Esophagus muscularis mucosa (tissue), 4 donors: ENCODE data around the gene DSC1. TPM values are rescaled to one million over a fixed set of nuclear protein-coding genes. Genes with fewer than 3 reads are reported as not detected.

Experiments
- DNase-seq: peaks from one replicate; pipeline ENCODE4 v3.0.0-alpha.2; 2017; ENCODE audit errors: extremely low spot score
- H3K27ac ChIP-seq, 4 donors: fragments of 200-600 bp; sonication (generic); replicated peaks in 1 of 4; 1 replicate in 3 of 4; 2 replicates in 1 of 4; pipeline ENCODE4 v1.5.1; 2016 to 2019; ENCODE audit warnings: mild to moderate bottlenecking in 1 of 4
- H3K27me3 ChIP-seq, 4 donors: fragments of 200-600 bp; sonication (generic); one replicate each; pipeline versions ENCODE4 v1.5.1 to v1.6.0; 2016 to 2019
- H3K36me3 ChIP-seq, 4 donors: fragments of 200-600 bp; sonication (generic); one replicate each; pipeline ENCODE4 v1.5.1; 2016 to 2019
- H3K4me1 ChIP-seq, 4 donors: fragments of 200-600 bp; sonication (generic); one replicate each; pipeline ENCODE4 v1.5.1; 2016 to 2019
- H3K4me3 ChIP-seq, 4 donors: fragments of 200-600 bp; sonication (generic); 1 replicate in 2 of 4; 2 replicates in 2 of 4; pipeline ENCODE4 v1.5.1; 2016 to 2019; ENCODE audit warnings: mild to moderate bottlenecking in 4 of 4, moderate library complexity in 1 of 4
- H3K9me3 ChIP-seq, 4 donors: fragments of 200-600 bp; sonication (generic); 1 replicate in 3 of 4; 2 replicates in 1 of 4; pipeline ENCODE4 v1.5.1; 2016 to 2019
- EP300 ChIP-seq: sonication (generic); formaldehyde crosslinking; IDR thresholded peaks from one replicate; pipeline ENCODE4 v1.6.1; 2017; ENCODE audit warnings: antibody characterized with exemption
- POLR2A ChIP-seq: fragments of 450-650 bp; IDR thresholded peaks from one replicate; pipeline ENCODE4 v1.6.1; 2017; ENCODE audit warnings: antibody characterized with exemption, moderate library complexity, mild to moderate bottlenecking, low read depth
- POLR2AphosphoS5 ChIP-seq, 2 donors: sonication (generic); formaldehyde crosslinking; IDR thresholded peaks; one replicate each; pipeline ENCODE4 v1.6.1; 2017; ENCODE audit warnings: antibody characterized with exemption in 2 of 2
- WGBS: methylation state at CpG from one replicate; pipeline ENCODE4 v1.1.5; 2018; 5-methylcytosine and 5-hydroxymethylcytosine counted together
- intact Hi-C: fragments of 100-400 bp; cut with DNase I; formaldehyde crosslinking; loops from one replicate; pipeline ENCODE4 v1.15.1; 2023
- total RNA-seq, 4 donors: library from RNA; depleted of rRNA; stranded (reverse); fragments of >200 nt; gene quantifications; one replicate each; pipeline versions ENCODE4 v1.1.0 to v1.2.1, GENCODE V29; 2016
- TF ChIP-seq, protein P1 (sequence below), 3 experiments: fragments of 200-600 bp in 2 of 3; fragments of 450-650 bp in 1 of 3; sonication (generic) in 2 of 3; IDR thresholded peaks; one replicate each; pipeline ENCODE4 v1.5.1; 2017 to 2019; ENCODE audit warnings: antibody characterized with exemption in 3 of 3, mild to moderate bottlenecking in 2 of 3, moderate library complexity in 1 of 3

DSC1 gene
- total RNA-seq, 4 donors from 2014 or later: not detected

DNA sequence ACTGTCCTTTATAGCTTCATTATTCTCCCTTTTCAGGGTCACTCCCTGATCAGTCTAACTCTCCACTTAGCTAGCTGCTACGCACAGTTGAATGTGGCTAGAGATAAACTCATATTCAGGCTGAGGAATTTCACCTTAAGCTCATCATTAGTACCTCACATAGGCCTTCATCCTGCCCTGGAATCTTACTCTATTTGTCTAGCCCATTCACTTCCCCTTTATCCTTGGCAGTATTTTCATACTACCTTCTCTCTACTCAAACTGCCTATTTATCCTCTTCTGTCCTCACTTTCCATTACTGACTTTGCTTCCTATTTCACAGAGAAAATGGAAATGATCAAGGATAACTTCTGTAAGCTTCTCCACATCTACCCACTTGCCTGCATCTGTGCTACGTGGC lies 49.9 kb downstream of the DSC1 start:
- Histone ChIP-seq H3K4me1 (no peaks in the 10 kb centered on the region), H3K36me3 (no peaks in the 10 kb centered on the region), H3K4me3 (no peak overlapping the region), H3K27ac (no peak overlapping the region), H3K27me3 (no peaks in the 10 kb centered on the region), H3K9me3 (no peaks in the 10 kb centered on the region)
- WGBS: 74% methylated on average over 2 of the region's 2 CpGs
- intact Hi-C loops: no loop called here
- DNase-seq: no peak
- no peak for TF ChIP-seq POLR2A
- TF ChIP-seq EP300: no peak
- TF ChIP-seq, protein P1, sequence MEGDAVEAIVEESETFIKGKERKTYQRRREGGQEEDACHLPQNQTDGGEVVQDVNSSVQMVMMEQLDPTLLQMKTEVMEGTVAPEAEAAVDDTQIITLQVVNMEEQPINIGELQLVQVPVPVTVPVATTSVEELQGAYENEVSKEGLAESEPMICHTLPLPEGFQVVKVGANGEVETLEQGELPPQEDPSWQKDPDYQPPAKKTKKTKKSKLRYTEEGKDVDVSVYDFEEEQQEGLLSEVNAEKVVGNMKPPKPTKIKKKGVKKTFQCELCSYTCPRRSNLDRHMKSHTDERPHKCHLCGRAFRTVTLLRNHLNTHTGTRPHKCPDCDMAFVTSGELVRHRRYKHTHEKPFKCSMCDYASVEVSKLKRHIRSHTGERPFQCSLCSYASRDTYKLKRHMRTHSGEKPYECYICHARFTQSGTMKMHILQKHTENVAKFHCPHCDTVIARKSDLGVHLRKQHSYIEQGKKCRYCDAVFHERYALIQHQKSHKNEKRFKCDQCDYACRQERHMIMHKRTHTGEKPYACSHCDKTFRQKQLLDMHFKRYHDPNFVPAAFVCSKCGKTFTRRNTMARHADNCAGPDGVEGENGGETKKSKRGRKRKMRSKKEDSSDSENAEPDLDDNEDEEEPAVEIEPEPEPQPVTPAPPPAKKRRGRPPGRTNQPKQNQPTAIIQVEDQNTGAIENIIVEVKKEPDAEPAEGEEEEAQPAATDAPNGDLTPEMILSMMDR (IDR thresholded peaks at IDR 0.05): no peak
- TF ChIP-seq POLR2AphosphoS5 (IDR thresholded peaks at IDR 0.05): no peak

DNA sequence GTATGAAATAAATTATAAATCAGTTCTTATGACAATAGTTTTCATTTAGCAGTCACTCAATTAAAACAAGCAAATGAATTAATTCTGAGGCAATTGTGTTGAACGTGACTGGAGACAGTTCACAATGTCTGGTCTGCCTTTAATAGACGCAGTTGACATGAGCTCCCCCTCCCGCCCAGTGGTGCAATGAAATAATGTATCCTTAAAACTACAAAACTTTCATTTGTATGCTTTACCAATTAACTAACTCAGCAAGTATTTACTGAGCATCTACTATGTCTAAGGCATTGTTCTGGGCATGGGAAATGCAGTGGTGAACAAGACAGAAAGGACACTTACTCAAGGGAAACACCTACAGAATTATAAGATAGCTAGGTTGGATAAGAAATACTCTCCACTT lies 56.9 kb downstream of the DSC1 start:
- H3K36me3 ChIP-seq: no peaks in the 10 kb centered on the region
- H3K4me1 ChIP-seq: peaks cover 0 to 16% (median 11%) of the 10 kb centered on the region in 4 donors
- H3K9me3 ChIP-seq: no peaks in the 10 kb centered on the region
- no peak for DNase-seq
- H3K27ac ChIP-seq: no peak overlapping the region
- intact Hi-C loops: no loop called here
- TF ChIP-seq POLR2AphosphoS5 (IDR thresholded peaks at IDR 0.05): no peak
- TF ChIP-seq EP300: no peak
- TF ChIP-seq POLR2A: no peak
- TF ChIP-seq, protein P1 (IDR thresholded peaks at IDR 0.05): no peak
- H3K4me3 ChIP-seq: no peak overlapping the region
- peaks cover 0 to 19% (median 0%) of the 10 kb centered on the region in 4 donors for H3K27me3 ChIP-seq
- 86% methylated on average over 3 of the region's 3 CpGs for WGBS

DNA sequence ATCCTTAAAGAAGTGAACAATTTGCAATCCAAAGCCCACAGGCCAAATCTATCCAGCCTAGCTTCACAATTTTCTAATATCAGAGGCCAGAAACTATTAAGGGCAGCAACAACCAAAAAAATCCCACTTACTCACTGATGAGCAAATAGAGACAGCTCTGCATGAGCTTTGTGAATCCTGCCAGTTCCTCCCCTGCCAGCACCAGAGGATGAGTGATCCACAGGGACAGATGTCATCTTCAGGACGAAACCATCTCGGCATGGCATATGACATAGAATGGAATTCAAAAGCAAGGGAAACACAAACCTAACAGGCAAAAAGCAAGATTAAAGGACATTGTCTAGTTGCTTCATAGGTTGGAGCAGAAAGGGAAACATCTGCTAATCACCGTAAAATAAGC lies 58.2 kb downstream of the DSC1 start:
- TF ChIP-seq POLR2A: no peak
- no peak for TF ChIP-seq EP300
- TF ChIP-seq, protein P1 (IDR thresholded peaks at IDR 0.05): no peak
- no peak for TF ChIP-seq POLR2AphosphoS5 (IDR thresholded peaks at IDR 0.05)
- Histone ChIP-seq H3K27me3 (peaks cover 0 to 29% (median 0%) of the 10 kb centered on the region in 4 donors), H3K36me3 (no peaks in the 10 kb centered on the region), H3K27ac (no peak overlapping the region), H3K4me3 (no peak overlapping the region), H3K4me1 (peaks cover 0 to 16% (median 11%) of the 10 kb centered on the region in 4 donors), H3K9me3 (no peaks in the 10 kb centered on the region)
- 70% methylated on average over 3 of the region's 3 CpGs for WGBS
- no peak for DNase-seq
- intact Hi-C loops: no loop called here

GRCh38 chr18:31103423-31103822 lies 59.2 kb downstream of the DSC1 start:
- H3K4me3 ChIP-seq: no peak overlapping the region
- H3K27me3 ChIP-seq: peaks cover 0 to 29% (median 0%) of the 10 kb centered on the region in 4 donors
- TF ChIP-seq, protein P1 (IDR thresholded peaks at IDR 0.05): no peak
- TF ChIP-seq POLR2A (no peak), EP300 (no peak), POLR2AphosphoS5 (IDR thresholded peaks at IDR 0.05) (no peak)
- H3K9me3 ChIP-seq: no peaks in the 10 kb centered on the region
- intact Hi-C loops: no loop called here
- H3K27ac ChIP-seq: no peak overlapping the region
- WGBS: 80% methylated on average over 3 of the region's 3 CpGs
- no peaks in the 10 kb centered on the region for H3K36me3 ChIP-seq
- no peak for DNase-seq
- peaks cover 0 to 16% (median 11%) of the 10 kb centered on the region in 4 donors for H3K4me1 ChIP-seq

- H3K4me1 ChIP-seq: peaks cover 0 to 16% (median 11%) of the 10 kb centered on the region in 4 donors
- H3K27me3 ChIP-seq: peaks cover 0 to 29% (median 0%) of the 10 kb centered on the region in 4 donors
- TF ChIP-seq, protein P1 (IDR thresholded peaks at IDR 0.05): no peak
- TF ChIP-seq EP300 (no peak), POLR2A (no peak), POLR2AphosphoS5 (IDR thresholded peaks at IDR 0.05) (no peak)
- H3K36me3 ChIP-seq: no peaks in the 10 kb centered on the region
- no peak overlapping the region for H3K27ac ChIP-seq
- WGBS: 81% methylated on average over 2 of the region's 2 CpGs
- no peaks in the 10 kb centered on the region for H3K9me3 ChIP-seq
- DNase-seq: no peak
- intact Hi-C loops: no loop called here
- H3K4me3 ChIP-seq: no peak overlapping the region
These were observed 59.7 kb downstream of the DSC1 start for GRCh38 chr18:31102941-31103340.
